HepG2 (cell line): ENCODE measurements around the gene MED23. TPM values are rescaled to one million over a fixed set of nuclear protein-coding genes. Genes with fewer than 3 reads are reported as not detected.

Experiments used
- ATAC-seq: fragments of 200-7000 bp; cut with Tn5 transposase; 3 replicates; pipeline ENCODE4 v1.9.1; 2020; ENCODE audit warnings: mild to moderate bottlenecking, moderate library complexity
- BruUV-seq: library from RNA; stranded (reverse); fragments of 400-500 nt; replicated peaks from 2 replicates; lab custom pipeline; 2021; lab: Mats Ljungman, UMichigan
- CTCF ChIA-PET: fragments of 300-600 bp; formaldehyde crosslinking; extraction: SDS; loops from one replicate; lab custom pipeline; 2021; ENCODE audit warnings: low total read pairs, inconsistent platforms, low intra/inter-chr PET ratio; lab: Yijun Ruan, JAX
- POLR2A ChIA-PET: fragments of 350-600 bp; sonication (Branson Sonifier 250); formaldehyde crosslinking; loops from one replicate; lab custom pipeline; 2020; ENCODE audit warnings: antibody characterized with exemption, inconsistent platforms; lab: Yijun Ruan, JAX
- DNase-seq: peaks from one replicate; pipeline ENCODE4 v3.0.0-alpha.2; 2015; ENCODE audit warnings: low spot score
- FAIRE-seq: peaks from 3 replicates; lab custom pipeline; 2011; peaks lifted over from hg19 to GRCh38; lab: Jason Lieb, UNC
- H2AFZ ChIP-seq: one replicate; pipeline ENCODE4 v1.6.1; 2011; ENCODE audit warnings: low read length, inconsistent platforms
- H3K27ac ChIP-seq: fragments of 300-600 bp; 3 replicates; pipeline ENCODE4 v1.8.0; 2011; ENCODE audit warnings: mixed run types, mild to moderate bottlenecking, mixed read lengths, low read length, inconsistent platforms; ENCODE audit not compliant: insufficient read depth; ENCODE audit errors: extremely low read length
- H3K27me3 ChIP-seq, 2 experiments: fragments of 200-600 bp in 1 of 2; 2 replicates in 1 of 2; 3 replicates in 1 of 2; pipeline versions ENCODE4 v1.6.0 to v1.8.0; 2011; ENCODE audit warnings: low read length in 2 of 2, mild to moderate bottlenecking in 2 of 2, moderate library complexity in 2 of 2, inconsistent platforms in 1 of 2; ENCODE audit not compliant: insufficient read depth in 2 of 2, control insufficient read depth in 1 of 2
- H3K36me3 ChIP-seq, 2 experiments: fragments of 200-600 bp in 1 of 2; replicated peaks in 1 of 2; 2 replicates in 1 of 2; 3 replicates in 1 of 2; pipeline versions ENCODE4 v1.5.1 to v1.8.0; 2011; ENCODE audit warnings: low read length in 2 of 2, inconsistent platforms in 1 of 2; ENCODE audit not compliant: insufficient read depth in 2 of 2, control insufficient read depth in 1 of 2
- H3K4me1 ChIP-seq: 2 replicates; pipeline ENCODE4 v1.5.1; 2012; ENCODE audit warnings: low read length, inconsistent platforms; ENCODE audit not compliant: insufficient read depth
- H3K4me2 ChIP-seq: 2 replicates; pipeline ENCODE4 v1.6.0; 2011; ENCODE audit warnings: low read depth, low read length, inconsistent platforms
- H3K4me3 ChIP-seq, 3 experiments: fragments of 200-600 bp in 1 of 3; sonication (generic), shearing (Covaris generic) in 1 of 3; replicated peaks in 1 of 3; 2 replicates each; pipeline ENCODE4 v1.5.1; 2011 to 2016; ENCODE audit warnings: low read length in 3 of 3, inconsistent platforms in 2 of 3, low read depth in 2 of 3, mild to moderate bottlenecking in 2 of 3, control low read depth in 1 of 3, mixed read lengths in 1 of 3; ENCODE audit not compliant: insufficient read depth in 1 of 3
- H3K79me2 ChIP-seq: one replicate; pipeline ENCODE4 v1.6.1; 2011; ENCODE audit warnings: low read length, inconsistent platforms; ENCODE audit not compliant: insufficient read depth
- H3K9ac ChIP-seq: 2 replicates; pipeline ENCODE4 v1.6.0; 2011; ENCODE audit warnings: mild to moderate bottlenecking, low read depth, low read length, inconsistent platforms; ENCODE audit not compliant: insufficient read depth
- H3K9me3 ChIP-seq: 2 replicates; pipeline ENCODE4 v1.5.1; 2012; ENCODE audit warnings: mild to moderate bottlenecking, low read length
- H4K20me1 ChIP-seq: 2 replicates; pipeline ENCODE4 v1.6.0; 2011; ENCODE audit warnings: inconsistent platforms, mild to moderate bottlenecking, low read length, moderate library complexity; ENCODE audit not compliant: insufficient read depth
- ETV6 ChIP-seq: sonication (generic); formaldehyde crosslinking; conservative IDR thresholded peaks from 2 replicates; pipeline ENCODE4 v1.4.0; 2020; ENCODE audit warnings: missing genetic modification reagents
- FOXO4 ChIP-seq: sonication (generic); formaldehyde crosslinking; conservative IDR thresholded peaks from 2 replicates; pipeline ENCODE4 v1.8.1; 2023; ENCODE audit warnings: missing genetic modification reagents
- GABPA ChIP-seq, 2 experiments: IDR thresholded peaks; 2 replicates each; pipeline ENCODE4 v1.6.1; 2011 to 2016; ENCODE audit warnings: low read depth in 2 of 2, low read length in 1 of 2, missing biosample characterization in 1 of 2, missing genetic modification characterization in 1 of 2
- JUND ChIP-seq: sonication (generic); formaldehyde crosslinking; IDR thresholded peaks from 2 replicates; pipeline ENCODE4 v1.8.0; 2022; ENCODE audit warnings: mild to moderate bottlenecking, missing genetic modification reagents
- KLF6 ChIP-seq: IDR thresholded peaks from 2 replicates; pipeline ENCODE4 v1.8.0; 2016; ENCODE audit warnings: missing biosample characterization, missing genetic modification reagents
- MATR3 ChIP-seq: sonication (generic); formaldehyde crosslinking; IDR thresholded peaks from 2 replicates; pipeline ENCODE4 v1.4.0; 2020; ENCODE audit warnings: missing genetic modification reagents
- MTA3 ChIP-seq: sonication (generic); formaldehyde crosslinking; IDR thresholded peaks from 2 replicates; pipeline ENCODE4 v1.4.0; 2020; ENCODE audit warnings: missing genetic modification reagents
- SOX6 ChIP-seq, 2 experiments: fragments of 450-650 bp in 1 of 2; sonication (generic) in 1 of 2; formaldehyde crosslinking in 1 of 2; IDR thresholded peaks; 2 replicates each; pipeline versions ENCODE4 v1.4.0 to v1.6.1; 2017 to 2020; ENCODE audit warnings: antibody characterized with exemption in 1 of 2, mild to moderate bottlenecking in 1 of 2, missing genetic modification reagents in 1 of 2
- SP4 ChIP-seq: sonication (generic); formaldehyde crosslinking; IDR thresholded peaks from 2 replicates; pipeline ENCODE4 v1.8.1; 2023; ENCODE audit warnings: mild to moderate bottlenecking, missing genetic modification reagents
- SPEN ChIP-seq: sonication (generic); formaldehyde crosslinking; IDR thresholded peaks from 2 replicates; pipeline ENCODE4 v1.5.1; 2020; ENCODE audit warnings: low read depth, mild to moderate bottlenecking, missing genetic modification reagents
- ZNF136 ChIP-seq: sonication (generic); formaldehyde crosslinking; IDR thresholded peaks from 2 replicates; pipeline ENCODE4 v1.8.1; 2022; ENCODE audit warnings: low read depth, mild to moderate bottlenecking, moderate library complexity, missing genetic modification reagents
- ZNF317 ChIP-seq: sonication (generic); formaldehyde crosslinking; IDR thresholded peaks from 2 replicates; pipeline ENCODE4 v1.5.0; 2020; ENCODE audit warnings: mild to moderate bottlenecking, missing genetic modification reagents
- ZNF335 ChIP-seq: sonication (generic); formaldehyde crosslinking; IDR thresholded peaks from 2 replicates; pipeline ENCODE4 v1.4.0; 2020; ENCODE audit warnings: missing genetic modification reagents
- ZNF460 ChIP-seq: sonication (generic); formaldehyde crosslinking; IDR thresholded peaks from 2 replicates; pipeline ENCODE4 v1.5.1; 2020; ENCODE audit warnings: missing genetic modification reagents, mild to moderate bottlenecking, borderline replicate concordance
- ZNF512B ChIP-seq: sonication (generic); formaldehyde crosslinking; IDR thresholded peaks from 2 replicates; pipeline ENCODE4 v1.5.1; 2020; ENCODE audit warnings: missing genetic modification reagents, mild to moderate bottlenecking, borderline replicate concordance
- ZNF652 ChIP-seq: IDR thresholded peaks from 2 replicates; pipeline ENCODE4 v1.6.1; 2016; ENCODE audit warnings: low read depth, borderline replicate concordance
- ZNF772 ChIP-seq: sonication (generic); formaldehyde crosslinking; IDR thresholded peaks from 2 replicates; pipeline ENCODE4 v1.5.0; 2020; ENCODE audit warnings: mild to moderate bottlenecking, missing genetic modification reagents
- ZNF816 ChIP-seq: sonication (generic); formaldehyde crosslinking; IDR thresholded peaks from 2 replicates; pipeline ENCODE4 v1.8.0; 2022; ENCODE audit warnings: missing genetic modification reagents, mild to moderate bottlenecking, borderline replicate concordance
- WGBS: methylation state at CpG from one replicate; pipeline ENCODE4 v1.1.6; 2017; ENCODE audit warnings: low lambda C conversion rate; 5-methylcytosine and 5-hydroxymethylcytosine counted together
- in situ Hi-C: cut with HindIII; loops from 2 replicates; pipeline ENCODE4 v1.10.0; 2017; ENCODE audit warnings: low pct_unique_long_range_greater_than_20kb; ENCODE audit not compliant: extremely low pct_ligation_motif_present
- intact Hi-C: fragments of 100-400 bp; cut with micrococcal nuclease; formaldehyde crosslinking; loops from one replicate; pipeline ENCODE4 v1.10.0; 2022; ENCODE audit not compliant: unreplicated experiment
- polyA plus RNA-seq, 8 experiments: library from polyadenylated mRNA; depleted of rRNA in 3 of 8; stranded (reverse) in 7 of 8; unstranded in 1 of 8; fragments of >200 nt; fragmentation: Illumina TruSeq in 4 of 8; extraction: Trizol in 4 of 8; gene quantifications; 2 replicates each; pipeline versions ENCODE4 v1.2.1 to v1.2.3, GENCODE V29; 2011 to 2016; ENCODE audit warnings: low read depth in 4 of 8, missing spikeins in 1 of 8, mixed read lengths in 1 of 8; ENCODE audit not compliant: insufficient read depth in 1 of 8
- total RNA-seq, 5 experiments: library from RNA; depleted of rRNA; stranded (reverse); fragments of >200 nt; fragmentation: Illumina TruSeq; extraction: Trizol; gene quantifications; 2 replicates each; pipeline ENCODE4 v1.2.3, GENCODE V29; 2016; ENCODE audit warnings: low read depth in 1 of 5

Gene MED23
- total and polyA plus RNA-seq, 2 of the 13 experiments (the other 11 are each of a cell fraction or from before 2014, with no cell fraction given) = 34.9 to 50.5 TPM

GRCh38 chr6:131638013-131638412, 10.0 kb upstream of the MED23 start (continued):
- TF ChIP-seq ETV6 (CRISPR knock-in tag) (no peak), ZNF816 (CRISPR knock-in tag) (no peak), ZNF772 (CRISPR knock-in tag) (no peak), ZNF136 (CRISPR knock-in tag) (no peak), MTA3 (CRISPR knock-in tag) (no peak), SPEN (CRISPR knock-in tag) (no peak)

GRCh38 chr6:131636880-131637792, 9.1 kb upstream of the MED23 start, which contains the start of gene ENPP3:
TSS of gene ENPP3 (plus strand) at chr6:131637302. CDS start at chr6:131637385, 83 bp downstream.
- FAIRE-seq (peak; percentile 15), ATAC-seq (peak; percentile 63), DNase-seq (peak; percentile 89)
- Histone ChIP-seq H3K27me3 (no peaks in the 10 kb centered on the region; a peak in 1 of 5 replicates), H3K27ac (peak within 1 kb of the TSS; percentile 96), H3K4me1 (peaks cover 44% of the 10 kb centered on the region), H3K36me3 (peaks cover 5 to 20% of the 10 kb centered on the region in 2 experiments), H3K4me3 (peak within 1 kb of the TSS; percentile 65 to 95 (median 72)), H3K9ac (peak within 1 kb of the TSS; percentile 93), H3K79me2 (peaks cover 43% of the 10 kb centered on the region), H2AFZ (peak within 1 kb of the TSS; percentile 89), H3K9me3 (no peaks in the 10 kb centered on the region), H4K20me1 (peaks cover 2% of the 10 kb centered on the region; the same call in 1 of the 2 replicates), H3K4me2 (peak within 1 kb of the TSS; percentile 77)
- POLR2A ChIA-PET = interaction anchor here (0.8 to 2.1 kb wide), 4 partner anchors 9 to 314 kb away, joined by 3 to 44 read pairs (median 4); partner anchors contain the start of genes CCN2 and MED23
- BruUV-seq = no TSS peak
- intact Hi-C loops (loop anchor here (1.0 kb wide), 1 partner anchor 8 kb away; no protein-coding TSS in a partner anchor), in situ Hi-C loops (no loop called here)
- WGBS = 36% methylated on average over 10 of the region's 10 CpGs
- CTCF ChIA-PET = interaction anchor here (2.2 kb wide), 1 partner anchor 9 kb away, joined by 6 read pairs; the partner anchor contains the start of gene MED23
- peak; percentile 97 for TF ChIP-seq ZNF317 (CRISPR knock-in tag)
- TF ChIP-seq JUND (CRISPR knock-in tag) = no peak
- no peak for TF ChIP-seq ZNF460
- TF ChIP-seq SOX6 (IDR thresholded peaks at IDR 0.05) = no peak
- no peak; the same call in 1 of the 2 replicates for TF ChIP-seq SOX6 (CRISPR knock-in tag; IDR thresholded peaks at IDR 0.05)
- 0 out of 2 replicates have a peak, but pooled peaks have one; percentile 23 for TF ChIP-seq KLF6 (CRISPR knock-in tag)
- peak; percentile 90 for TF ChIP-seq ZNF652 (CRISPR knock-in tag)
- TF ChIP-seq MATR3 = no peak
- no peak for TF ChIP-seq GABPA (IDR thresholded peaks at IDR 0.05; ENCODE audit: low read depth, low read length)
- no peak for TF ChIP-seq GABPA (CRISPR knock-in tag; IDR thresholded peaks at IDR 0.05; ENCODE audit: low read depth)
- TF ChIP-seq SP4 (CRISPR knock-in tag) = no peak
- TF ChIP-seq FOXO4 (CRISPR knock-in tag) = no peak
- no peak for TF ChIP-seq ZNF512B (CRISPR knock-in tag)
- TF ChIP-seq ZNF335 = no peak
